ENCODE data around the gene EMX1.

Gene EMX1

GRCh38 chr2:72956936-72957335, 39.6 kb downstream of the EMX1 start (continued):
- TF ChIP-seq ZNF121 (tag by site-specific recombination; IDR thresholded peaks at IDR 0.05) (no peak), CTCF (tag by site-specific recombination; IDR thresholded peaks at IDR 0.05) (no peak), EGR2 (tag by site-specific recombination; IDR thresholded peaks at IDR 0.05; ENCODE audit: low read depth) (no peak)

GRCh38 chr2:72958542-72959385, 41.4 kb downstream of the EMX1 start:
- no peaks in the 10 kb centered on the region for H3K9me3 ChIP-seq (ENCODE audit: control insufficient read depth, insufficient read depth, low read depth, low read length)
- no peak overlapping the region for H3K4me3 ChIP-seq (ENCODE audit: low read depth, low read length)
- H3K4me1 ChIP-seq (ENCODE audit: control insufficient read depth, insufficient read depth, low read length): no peaks in the 10 kb centered on the region
- TF ChIP-seq WT1 (tag by site-specific recombination; IDR thresholded peaks at IDR 0.05) (no peak), ZNF654 (tag by site-specific recombination; IDR thresholded peaks at IDR 0.05; ENCODE audit: low read depth) (no peak), ZNF416 (tag by site-specific recombination; IDR thresholded peaks at IDR 0.05) (no peak), ZNF133 (tag by site-specific recombination; IDR thresholded peaks at IDR 0.05) (no peak), TCF7L2 (IDR thresholded peaks at IDR 0.05; ENCODE audit: borderline replicate concordance, low read depth, low read length) (no peak), ZNF513 (tag by site-specific recombination; IDR thresholded peaks at IDR 0.05) (no peak), ZBTB1 (tag by site-specific recombination; IDR thresholded peaks at IDR 0.05) (no peak), ZNF837 (tag by site-specific recombination; IDR thresholded peaks at IDR 0.05) (no peak), ZNF664 (tag by site-specific recombination; IDR thresholded peaks at IDR 0.05) (no peak), ZNF398 (tag by site-specific recombination; IDR thresholded peaks at IDR 0.05) (no peak), ZNF501 (tag by site-specific recombination; IDR thresholded peaks at IDR 0.05) (no peak), ZNF292 (tag by site-specific recombination; IDR thresholded peaks at IDR 0.05; ENCODE audit: borderline replicate concordance, low read depth) (no peak), SCRT2 (tag by site-specific recombination; IDR thresholded peaks at IDR 0.05) (no peak), ZSCAN5A (tag by site-specific recombination; IDR thresholded peaks at IDR 0.05) (no peak), ZBTB48 (tag by site-specific recombination; IDR thresholded peaks at IDR 0.05) (no peak), ZNF626 (tag by site-specific recombination; IDR thresholded peaks at IDR 0.05) (no peak)
- peaks cover 0 to 2% of the 10 kb centered on the region in 2 experiments; a peak in 1 of 3 replicates for H3K36me3 ChIP-seq (ENCODE audit: control insufficient read depth in 2 of 2, insufficient read depth in 1 of 2, low read length in 2 of 2)
- no peak overlapping the region for H3K27ac ChIP-seq (ENCODE audit: extremely low read depth, low read depth, low read length)
- ChIA-PET POLR2A (interaction anchor here (0.5 kb wide), 1 partner anchor 231 kb away, joined by 4 read pairs; no protein-coding TSS in a partner anchor), CTCF (interaction anchor here (0.9 kb wide), 1 partner anchor 56 kb away, joined by 3 read pairs; no protein-coding TSS in a partner anchor)

All from HEK293 (cell line).